Smooth muscle cell of bladder (primary cell): ENCODE measurements around the gene MND1. TPM values are rescaled to one million over a fixed set of nuclear protein-coding genes. Genes with fewer than 3 reads are reported as not detected.

Source experiments
- total RNA-seq: library from RNA; depleted of rRNA; stranded (reverse); fragments of >200 nt; gene quantifications from 2 replicates; pipeline ENCODE4 v1.2.3, GENCODE V29; 2014

MND1 gene, protein sequence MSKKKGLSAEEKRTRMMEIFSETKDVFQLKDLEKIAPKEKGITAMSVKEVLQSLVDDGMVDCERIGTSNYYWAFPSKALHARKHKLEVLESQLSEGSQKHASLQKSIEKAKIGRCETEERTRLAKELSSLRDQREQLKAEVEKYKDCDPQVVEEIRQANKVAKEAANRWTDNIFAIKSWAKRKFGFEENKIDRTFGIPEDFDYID
- 3.1 TPM in 2 replicates for total RNA-seq

DNA sequence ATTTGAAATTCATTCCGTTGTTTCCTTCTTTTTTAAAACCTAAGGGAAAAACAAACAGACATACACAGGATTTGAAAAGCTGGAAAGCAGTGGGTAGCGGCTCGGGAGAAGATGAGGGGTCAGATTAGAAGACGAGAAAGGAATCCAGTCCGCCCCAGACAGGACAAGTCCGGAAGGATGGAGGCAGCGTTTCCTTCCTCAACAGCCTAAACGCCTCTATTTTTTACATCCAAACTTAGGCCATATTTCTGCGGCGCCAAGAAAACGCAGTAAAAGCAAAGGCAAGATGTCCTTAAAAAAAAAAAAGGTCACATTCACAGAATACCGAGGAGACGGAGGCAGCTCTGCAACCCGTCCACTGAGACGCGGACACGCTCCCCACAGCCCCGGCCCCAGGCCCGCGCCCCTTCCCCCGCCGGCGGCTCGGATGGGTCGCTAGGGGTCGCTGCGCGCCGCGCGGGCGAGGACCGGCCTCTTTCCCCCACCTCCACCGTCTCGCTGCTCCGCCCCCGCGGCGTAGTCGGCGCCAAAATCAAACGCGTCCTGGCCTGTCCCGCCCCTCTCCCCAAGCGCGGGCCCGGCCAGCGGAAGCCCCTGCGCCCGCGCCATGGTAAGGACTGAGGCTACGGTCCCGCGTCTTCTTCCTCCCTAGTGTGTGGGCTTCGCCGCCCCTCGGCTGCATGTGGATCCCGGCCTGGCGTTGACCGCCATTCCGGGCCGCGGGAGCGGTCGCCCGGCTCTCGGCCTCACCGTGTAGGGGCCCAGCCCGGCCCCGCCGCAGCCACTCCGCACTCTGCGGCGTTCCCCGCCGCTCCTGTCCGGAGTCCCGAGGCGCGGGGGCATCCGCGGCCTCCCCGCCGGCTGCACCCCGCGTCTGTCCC is at the start of gene MND1:
Gene MND1, plus strand, starts transcription at position 558 of the 881 bp plus-strand sequence. Its CDS starts 50 bp downstream, at position 608.

Other genes with a start within 250 kb of the MND1 start
- 72.0 and 93.4 TPM in 2 replicates for gene TRIM2, start 140.2 kb upstream of the MND1 start, total RNA-seq
- 4.2 and 4.8 TPM in 2 replicates for gene TMEM131L, start 121.7 kb downstream of the MND1 start, total RNA-seq